A673 (cell line): ENCODE measurements around the gene GAB4. TPM values are rescaled to one million over a fixed set of nuclear protein-coding genes. Genes with fewer than 3 reads are reported as not detected.
"Not testable (repeated sequence)": the region's sequence is repeated elsewhere in the genome, so short reads cannot be mapped to it uniquely, and the experiment has no call there.

Experiments used
- BruUV-seq: library from RNA; stranded (reverse); fragments of 400-500 nt; replicated peaks from 2 replicates; lab custom pipeline; 2021; lab: Mats Ljungman, UMichigan
- CTCF ChIA-PET: fragments of 300-600 bp; sonication (Branson Sonifier 250); formaldehyde crosslinking; loops from one replicate; lab custom pipeline; 2022; ENCODE audit warnings: antibody characterized with exemption; lab: Charles Lee
- POLR2A ChIA-PET: fragments of 300-600 bp; sonication (Branson Sonifier 250); formaldehyde crosslinking; loops from one replicate; lab custom pipeline; 2022; ENCODE audit warnings: antibody characterized with exemption; ENCODE audit not compliant: low non-redundant PET; lab: Charles Lee
- DNase-seq: peaks from one replicate; pipeline ENCODE4 v3.0.0-alpha.2; 2015; ENCODE audit warnings: low spot score
- H3K27ac ChIP-seq: fragments of 200-600 bp; sonication (generic); 2 replicates; pipeline ENCODE4 v1.5.1; 2016; ENCODE audit warnings: mixed run types, low read depth, mild to moderate bottlenecking, mixed read lengths, antibody characterized with exemption, low read length; ENCODE audit not compliant: poor library complexity, severe bottlenecking
- H3K27me3 ChIP-seq: fragments of 200-600 bp; sonication (generic); replicated peaks from 2 replicates; pipeline ENCODE4 v1.6.1; 2017; ENCODE audit warnings: mixed run types, low read depth, mild to moderate bottlenecking, mixed read lengths, antibody characterized with exemption, low read length; ENCODE audit not compliant: insufficient read depth, poor library complexity
- H3K36me3 ChIP-seq: fragments of 200-600 bp; sonication (generic); 2 replicates; pipeline ENCODE4 v1.6.1; 2016; ENCODE audit warnings: mixed run types, mild to moderate bottlenecking, mixed read lengths, antibody characterized with exemption, low read length; ENCODE audit not compliant: insufficient read depth, poor library complexity, severe bottlenecking
- H3K4me1 ChIP-seq: fragments of 200-600 bp; sonication (generic); 2 replicates; pipeline ENCODE4 v1.6.1; 2017; ENCODE audit warnings: mixed run types, mild to moderate bottlenecking, mixed read lengths, antibody characterized with exemption, low read length; ENCODE audit not compliant: insufficient read depth, poor library complexity, severe bottlenecking
- H3K4me3 ChIP-seq: fragments of 200-600 bp; sonication (generic); 2 replicates; pipeline ENCODE4 v1.5.1; 2016; ENCODE audit warnings: low read depth, mixed run types, mild to moderate bottlenecking, mixed read lengths, low read length; ENCODE audit not compliant: poor library complexity, severe bottlenecking
- H3K9me3 ChIP-seq: fragments of 200-600 bp; sonication (generic); 2 replicates; pipeline ENCODE4 v1.6.1; 2016; ENCODE audit warnings: mixed run types, low read depth, mild to moderate bottlenecking, mixed read lengths, antibody characterized with exemption, low read length; ENCODE audit not compliant: poor library complexity, severe bottlenecking
- CTCF ChIP-seq: fragments of 300-800, 200-600 bp; sonication (generic); conservative IDR thresholded peaks from 2 replicates; pipeline ENCODE4 v1.5.1; 2017; ENCODE audit warnings: low read depth, mild to moderate bottlenecking, antibody characterized with exemption, low read length, moderate library complexity, mixed read lengths
- EZH2 ChIP-seq: fragments of 200-600 bp; sonication (generic); IDR thresholded peaks from 2 replicates; pipeline ENCODE4 v1.6.1; 2017; ENCODE audit warnings: borderline replicate concordance, low read depth, mild to moderate bottlenecking, mixed read lengths, antibody characterized with exemption, low read length; ENCODE audit not compliant: poor library complexity, severe bottlenecking
- intact Hi-C: fragments of 100-400 bp; cut with micrococcal nuclease; formaldehyde crosslinking; loops from one replicate; pipeline ENCODE4 v1.10.0; 2022; ENCODE audit not compliant: unreplicated experiment
- total RNA-seq: library from RNA; stranded (reverse); gene quantifications from 2 replicates; pipeline ENCODE4 v1.2.3, GENCODE V29; 2021

Gene GAB4
- total RNA-seq, 1 experiment from 2014 or later, result not detected

- intact Hi-C loops, H3K4me3 ChIP-seq, H3K9me3 ChIP-seq, BruUV-seq, H3K27ac ChIP-seq, CTCF ChIA-PET, H3K36me3 ChIP-seq, H3K4me1 ChIP-seq, DNase-seq: not testable (repeated sequence)
- POLR2A ChIA-PET, result interaction anchor here (0.6 kb wide), 1 partner anchor 218 kb away, joined by 4 read pairs; no protein-coding TSS in a partner anchor
- H3K27me3 ChIP-seq, result peaks cover 15% of the 10 kb centered on the region
Measured at GRCh38 chr22:17035976-17036841, 28.2 kb upstream of the GAB4 start.

GRCh38 chr22:17035246-17035645 is 27.2 kb upstream of the GAB4 start:
- peaks cover 15% of the 10 kb centered on the region for H3K27me3 ChIP-seq
- no peaks in the 10 kb centered on the region for H3K36me3 ChIP-seq
- TF ChIP-seq CTCF (no peak), EZH2 (no peak)
- no TSS peak for BruUV-seq
- no peaks in the 10 kb centered on the region for H3K4me1 ChIP-seq
- no peaks in the 10 kb centered on the region for H3K9me3 ChIP-seq
- intact Hi-C loops, result no loop called here
- H3K27ac ChIP-seq, result no peak overlapping the region
- POLR2A ChIA-PET, result no interaction called here
- CTCF ChIA-PET, result no interaction called here
- no peak overlapping the region for H3K4me3 ChIP-seq
- no peak for DNase-seq

GRCh38 chr22:17034532-17034931 is 26.5 kb upstream of the GAB4 start:
- H3K4me1 ChIP-seq, H3K36me3 ChIP-seq, H3K4me3 ChIP-seq, DNase-seq, H3K9me3 ChIP-seq, intact Hi-C loops, H3K27ac ChIP-seq, CTCF ChIA-PET, POLR2A ChIA-PET, BruUV-seq: not testable (repeated sequence)
- H3K27me3 ChIP-seq, result peaks cover 15% of the 10 kb centered on the region

GRCh38 chr22:17032277-17032676 is 24.3 kb upstream of the GAB4 start:
- H3K9me3 ChIP-seq, CTCF ChIA-PET, H3K36me3 ChIP-seq, H3K4me1 ChIP-seq, intact Hi-C loops, H3K4me3 ChIP-seq, BruUV-seq, DNase-seq, H3K27ac ChIP-seq, POLR2A ChIA-PET: not testable (repeated sequence)
- peaks cover 15% of the 10 kb centered on the region for H3K27me3 ChIP-seq

GRCh38 chr22:17024380-17024779 is 16.4 kb upstream of the GAB4 start:
- BruUV-seq, H3K4me1 ChIP-seq, intact Hi-C loops, H3K4me3 ChIP-seq, POLR2A ChIA-PET, CTCF ChIA-PET, H3K36me3 ChIP-seq, H3K27ac ChIP-seq, H3K27me3 ChIP-seq, DNase-seq, H3K9me3 ChIP-seq: not testable (repeated sequence)

GRCh38 chr22:17015552-17015951 is 7.5 kb upstream of the GAB4 start:
- intact Hi-C loops, CTCF ChIA-PET, H3K36me3 ChIP-seq, H3K4me1 ChIP-seq, POLR2A ChIA-PET, H3K9me3 ChIP-seq, H3K27ac ChIP-seq, H3K4me3 ChIP-seq, DNase-seq, H3K27me3 ChIP-seq, BruUV-seq: not testable (repeated sequence)

- H3K27me3 ChIP-seq, BruUV-seq, H3K9me3 ChIP-seq, POLR2A ChIA-PET, H3K27ac ChIP-seq, H3K4me1 ChIP-seq, CTCF ChIA-PET, intact Hi-C loops, H3K36me3 ChIP-seq, DNase-seq, H3K4me3 ChIP-seq: not testable (repeated sequence)
Measured at GRCh38 chr22:17014101-17014440, 6.0 kb upstream of the GAB4 start.
